EH (cell line): ENCODE data around the gene CLEC3B.
A peak's percentile ranks its signal among the peaks of the same experiment; 100 is the strongest.
"Not testable (repeated sequence)": the region's sequence is repeated elsewhere in the genome, so short reads cannot be mapped to it uniquely, and the experiment has no call there.

Source experiments
- DNase-seq: peaks from one replicate; pipeline ENCODE4 v3.0.0-alpha.2; 2015; ENCODE audit warnings: low read depth

The CLEC3B gene, protein sequence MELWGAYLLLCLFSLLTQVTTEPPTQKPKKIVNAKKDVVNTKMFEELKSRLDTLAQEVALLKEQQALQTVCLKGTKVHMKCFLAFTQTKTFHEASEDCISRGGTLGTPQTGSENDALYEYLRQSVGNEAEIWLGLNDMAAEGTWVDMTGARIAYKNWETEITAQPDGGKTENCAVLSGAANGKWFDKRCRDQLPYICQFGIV

DNA sequence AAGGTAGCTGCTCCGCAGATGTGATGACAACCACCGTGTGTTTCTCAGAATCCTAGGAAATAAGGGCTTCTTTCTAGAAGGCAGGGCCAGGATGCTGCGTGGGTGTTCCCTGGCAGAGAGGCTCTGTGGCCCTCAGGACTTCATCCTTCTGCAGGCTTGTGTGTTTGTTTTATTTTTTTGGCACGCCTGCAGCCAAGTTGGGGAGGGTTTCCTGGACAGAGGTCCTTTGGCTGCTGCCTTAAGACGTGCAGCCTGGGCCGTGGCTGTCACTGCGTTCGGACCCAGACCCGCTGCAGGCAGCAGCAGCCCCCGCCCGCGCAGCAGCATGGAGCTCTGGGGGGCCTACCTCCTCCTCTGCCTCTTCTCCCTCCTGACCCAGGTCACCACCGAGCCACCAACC is at the start of gene CLEC3B:
CLEC3B (plus strand) TSS at position 266 of the 400 bp plus-strand sequence; CDS start at position 326, 60 bp downstream.
- peak; percentile 92 for DNase-seq

DNA sequence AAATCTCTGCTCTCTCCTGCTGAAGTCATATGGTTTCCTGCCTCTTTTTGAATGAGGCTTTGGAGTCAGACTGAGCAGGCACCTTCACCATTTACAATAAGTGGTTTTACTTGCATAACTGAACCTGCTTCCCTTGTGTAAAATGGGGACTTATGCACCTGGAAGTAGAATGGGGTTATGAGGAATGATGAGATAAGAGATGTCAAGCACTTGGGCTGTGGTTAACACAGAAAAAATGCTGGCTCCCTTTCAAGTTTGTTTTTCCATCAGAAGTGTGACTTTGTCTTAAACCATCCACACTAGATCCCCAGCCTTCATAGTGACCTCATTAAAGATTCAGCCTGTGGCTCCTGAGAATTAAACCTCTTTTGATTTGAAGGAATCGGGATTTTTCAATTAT is 44.9 kb upstream of the CLEC3B start:
- peak; percentile 41 for DNase-seq

DNA sequence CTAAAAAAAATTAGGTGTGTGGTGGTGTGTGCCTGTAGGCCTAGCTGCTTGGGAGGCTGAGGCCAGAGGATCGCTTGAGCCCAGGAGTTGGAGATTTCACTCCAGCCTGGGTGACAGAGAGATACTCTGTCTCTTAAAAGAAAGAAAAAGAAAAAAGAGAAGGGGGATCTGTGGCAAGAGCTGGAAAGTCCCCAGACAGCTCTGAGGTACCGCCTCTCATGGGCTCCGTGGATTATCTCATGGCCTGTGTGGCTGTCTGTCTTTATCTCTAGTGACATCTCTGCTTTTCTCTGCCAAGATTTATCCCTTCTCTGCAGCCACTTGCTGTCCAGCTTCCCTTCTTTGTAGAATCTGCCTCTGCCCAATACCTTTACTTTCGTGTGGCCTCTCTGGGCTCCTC is 44.4 kb upstream of the CLEC3B start:
- DNase-seq, result no peak

DNA sequence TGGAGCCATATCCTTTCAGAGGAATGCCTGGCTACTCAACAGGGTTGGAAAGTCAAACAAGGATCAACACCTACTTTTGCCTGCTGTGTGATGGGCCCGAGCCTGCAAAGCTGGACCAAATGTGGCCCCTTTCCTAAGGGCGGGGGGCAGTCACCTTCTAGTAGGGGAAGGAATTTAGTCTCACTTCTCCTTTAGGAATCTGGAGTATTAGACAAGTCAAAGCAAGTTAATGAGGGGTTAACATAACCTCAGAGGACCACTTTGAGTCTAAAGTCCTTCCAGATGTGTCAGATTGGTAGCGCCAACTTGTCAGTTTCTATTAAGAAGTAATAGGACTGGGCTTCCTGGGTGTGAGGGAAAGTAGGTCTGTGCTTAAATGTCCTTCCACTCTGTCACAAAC is 43.3 kb upstream of the CLEC3B start:
- DNase-seq, result no peak

DNA sequence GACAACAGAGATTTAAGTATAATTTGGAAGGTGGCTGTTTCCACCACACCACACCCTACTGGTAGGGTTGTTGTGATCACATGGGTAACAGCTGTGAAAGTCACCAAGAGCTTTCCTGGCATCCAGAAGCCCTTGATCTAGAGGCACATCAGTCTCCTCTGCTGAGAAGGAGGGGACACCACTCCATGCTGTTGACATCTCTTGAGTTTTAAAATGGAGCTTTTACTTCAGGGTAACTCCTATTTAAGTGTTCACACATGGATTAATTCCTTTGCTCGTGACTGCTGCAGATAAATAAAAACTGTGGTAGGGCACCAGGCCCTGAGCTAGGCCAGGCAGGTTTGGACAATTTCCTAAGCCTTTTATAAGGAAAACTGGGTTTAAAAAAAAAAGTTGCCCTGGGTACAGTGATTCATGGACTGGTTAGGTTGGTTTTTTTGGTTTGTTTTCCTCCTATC is 42.6 kb upstream of the CLEC3B start:
- no peak for DNase-seq

DNA sequence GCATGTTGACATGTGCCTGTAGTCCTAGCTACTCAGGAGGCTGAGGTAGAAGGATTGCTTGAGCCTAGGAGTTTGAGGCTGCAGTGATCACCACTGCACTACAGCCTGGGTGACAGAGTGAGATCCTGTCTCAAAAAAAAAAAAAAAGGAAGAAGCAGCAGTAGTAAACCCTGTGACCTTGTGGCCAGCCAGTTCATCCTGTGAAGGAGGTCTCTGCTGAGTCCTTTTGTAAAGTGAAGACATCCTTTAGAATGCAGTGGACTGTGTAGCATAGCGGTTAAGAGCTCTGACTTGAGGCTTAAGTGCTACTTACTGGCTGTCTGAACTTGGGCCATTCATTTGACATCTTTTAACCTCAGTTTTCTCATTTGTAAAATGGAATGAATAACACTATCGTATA is 41.8 kb upstream of the CLEC3B start:
- DNase-seq, result no peak

DNA sequence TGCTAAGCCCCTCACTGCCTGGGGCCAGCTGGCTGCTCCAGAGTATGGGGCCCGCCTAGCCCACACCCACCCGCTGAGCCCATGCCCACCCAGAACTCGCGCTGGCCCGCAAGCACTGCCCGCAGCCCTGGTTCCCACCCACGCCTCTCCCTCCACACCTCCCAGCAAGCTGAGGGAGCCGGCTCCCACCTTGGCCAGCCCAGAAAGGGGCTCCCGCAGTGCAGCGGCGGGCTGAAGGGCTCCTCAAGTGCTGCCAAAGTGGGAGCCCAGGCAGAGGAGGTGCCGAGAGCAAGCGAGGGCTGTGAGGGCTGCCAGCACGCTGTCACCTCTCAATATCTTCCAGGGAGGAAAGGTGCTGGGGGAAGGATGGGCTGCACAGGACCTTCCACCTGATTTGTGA is 39.8 kb upstream of the CLEC3B start:
- not testable (repeated sequence) for DNase-seq

DNA sequence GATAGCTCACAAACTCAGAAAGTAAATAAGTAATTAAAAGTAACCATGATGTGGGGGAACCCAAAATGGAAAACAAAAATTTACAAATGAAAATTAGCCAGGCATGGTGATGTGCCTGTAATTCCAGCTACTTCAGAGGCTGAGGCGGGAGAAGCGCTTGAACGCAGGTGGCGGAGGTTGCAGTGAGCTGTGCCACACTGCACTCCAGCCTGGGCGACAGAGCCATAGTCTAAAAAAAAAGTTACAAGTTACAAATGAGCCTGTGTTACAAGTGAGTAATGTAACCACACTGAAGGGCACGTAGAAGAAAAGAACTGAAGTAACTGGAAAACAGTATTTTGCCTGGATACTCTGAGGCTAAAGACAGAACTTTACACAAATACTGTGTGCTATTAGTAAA is 38.8 kb upstream of the CLEC3B start:
- no peak for DNase-seq

DNA sequence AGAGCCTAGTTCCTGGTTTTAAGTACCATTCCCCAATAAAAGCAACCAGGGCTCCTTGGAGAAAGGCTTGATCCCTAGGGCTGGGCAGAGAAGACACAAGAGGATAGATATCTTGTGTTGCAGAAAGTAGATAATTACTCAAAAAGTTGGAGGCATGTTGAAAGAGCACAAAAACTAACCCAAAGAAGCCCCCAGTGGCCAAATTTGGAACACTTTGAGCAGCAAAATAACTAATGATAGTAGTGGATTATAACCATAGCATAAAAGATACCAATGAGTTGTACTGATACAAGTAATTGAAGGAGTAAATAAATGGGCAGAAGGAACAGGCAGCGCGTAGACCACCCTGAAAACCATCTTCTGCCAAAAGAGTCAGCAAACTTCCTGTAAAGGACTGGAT is 38.0 kb upstream of the CLEC3B start:
- DNase-seq, result no peak

DNA sequence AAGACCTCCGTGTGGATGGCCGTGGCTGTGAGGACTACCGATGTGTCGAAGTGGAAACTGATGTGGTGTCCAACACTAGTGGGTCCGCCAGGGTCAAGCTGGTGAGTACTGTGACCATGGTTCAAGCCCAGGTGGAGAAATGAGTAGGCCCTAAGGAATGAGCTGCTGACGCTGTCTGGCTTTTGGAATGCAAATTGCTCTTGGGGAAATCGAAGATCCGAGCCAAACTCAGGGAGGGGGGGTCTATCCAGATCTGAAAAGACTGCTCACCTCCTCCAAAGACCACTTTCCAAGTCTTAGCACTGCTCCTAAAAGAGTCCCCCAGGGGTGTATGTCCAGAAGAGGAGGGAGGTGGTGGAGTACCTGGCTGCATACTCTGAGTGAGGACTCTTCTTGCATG is 37.0 kb upstream of the CLEC3B start:
- no peak for DNase-seq

DNA sequence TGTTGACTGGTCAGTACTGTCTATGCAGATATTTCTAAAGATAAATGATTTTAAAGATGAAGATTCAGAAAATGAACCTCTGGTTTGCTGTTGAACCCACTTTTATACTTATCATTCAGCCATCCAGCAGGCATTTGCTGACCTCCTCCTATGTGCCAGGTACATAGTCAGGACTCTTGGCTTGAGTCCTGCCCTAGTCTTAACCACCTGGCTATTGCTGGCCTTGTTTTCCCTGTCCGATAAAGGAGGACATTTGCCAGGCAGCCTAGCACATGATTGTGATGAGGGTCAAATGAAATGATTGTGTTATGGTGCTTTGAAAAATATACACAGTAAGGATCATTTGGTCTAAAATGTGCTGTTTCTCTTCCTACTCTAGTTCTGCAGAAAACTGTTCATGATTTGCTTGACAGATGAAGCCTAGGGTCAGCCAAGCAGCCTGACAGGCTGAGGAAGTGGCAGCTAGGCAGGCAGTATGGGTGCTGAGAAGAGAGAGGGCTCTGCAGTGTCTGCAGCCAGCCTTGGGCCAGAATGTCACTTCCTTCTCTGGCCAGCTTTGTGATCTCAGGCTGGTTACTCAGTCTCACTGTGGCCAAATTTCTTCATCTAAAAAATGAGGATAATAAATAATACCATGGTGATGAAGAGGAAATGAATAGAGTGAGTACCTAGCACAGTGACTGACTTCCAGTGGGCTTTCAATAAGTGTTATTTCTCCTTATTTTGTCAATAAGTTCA is 36.3 kb upstream of the CLEC3B start:
- no peak for DNase-seq

DNA sequence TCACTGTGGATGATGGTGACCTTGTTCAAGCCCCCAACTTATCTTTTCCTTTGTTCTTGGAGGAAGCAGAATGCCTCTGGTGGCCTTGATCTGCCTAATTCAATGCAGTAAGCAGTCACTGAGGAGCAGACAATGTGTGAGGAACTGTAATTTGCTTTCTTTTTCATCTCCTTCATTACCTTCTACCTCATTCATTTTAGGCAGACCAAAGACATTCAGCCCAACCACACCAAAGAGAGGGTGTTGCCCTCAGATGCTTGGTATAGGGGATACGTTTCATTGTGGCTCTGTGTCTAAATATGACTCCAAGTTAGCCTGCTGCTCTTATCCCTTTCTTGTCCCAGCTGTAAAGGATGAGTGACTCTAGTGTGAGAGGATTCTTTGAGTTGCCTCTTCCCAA is 34.8 kb upstream of the CLEC3B start:
- DNase-seq, result no peak

DNA sequence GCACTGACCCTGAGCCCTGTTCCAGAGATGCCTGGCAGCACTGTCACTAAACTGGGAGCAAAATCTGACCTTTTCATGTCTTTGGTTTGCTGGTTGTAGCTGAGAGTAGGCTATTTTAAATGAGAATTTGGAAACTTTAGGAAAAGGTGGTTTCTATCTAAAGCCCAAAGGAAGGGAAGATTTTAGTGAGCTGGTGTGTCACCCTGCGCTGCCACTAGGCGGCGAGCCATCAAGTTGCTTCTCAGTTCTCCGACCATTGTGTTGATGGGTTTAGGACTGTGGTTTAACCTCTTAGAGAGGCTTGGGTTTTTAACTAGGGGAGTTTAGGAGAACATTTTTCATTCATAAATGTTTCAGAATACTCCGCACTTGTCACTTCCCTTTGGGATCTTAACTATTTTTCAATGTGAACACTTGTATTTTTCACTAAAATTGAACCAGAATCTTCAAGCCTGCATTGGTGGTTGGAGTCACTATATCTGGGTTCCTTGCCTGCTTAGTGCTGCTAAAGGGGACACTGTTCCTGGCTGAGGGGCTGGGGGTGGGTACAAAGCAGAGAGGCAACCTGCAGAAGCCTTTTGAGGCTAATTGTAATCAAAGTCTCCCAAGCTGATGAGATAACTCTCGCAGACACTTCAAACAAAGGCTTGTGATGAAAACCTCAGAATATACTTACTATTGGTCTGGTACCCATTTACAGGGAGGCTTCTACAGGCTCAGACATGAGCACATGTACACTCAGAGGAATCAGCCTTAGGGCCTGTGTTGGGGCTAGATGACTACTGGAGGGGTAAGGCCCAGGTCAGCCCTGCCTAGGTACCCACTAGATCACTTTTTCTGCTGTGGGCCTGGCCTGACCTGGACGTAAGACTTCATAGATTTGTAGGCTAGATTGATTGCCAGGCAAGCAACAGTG is 33.3 kb upstream of the CLEC3B start:
- DNase-seq, result peak; percentile 29

DNA sequence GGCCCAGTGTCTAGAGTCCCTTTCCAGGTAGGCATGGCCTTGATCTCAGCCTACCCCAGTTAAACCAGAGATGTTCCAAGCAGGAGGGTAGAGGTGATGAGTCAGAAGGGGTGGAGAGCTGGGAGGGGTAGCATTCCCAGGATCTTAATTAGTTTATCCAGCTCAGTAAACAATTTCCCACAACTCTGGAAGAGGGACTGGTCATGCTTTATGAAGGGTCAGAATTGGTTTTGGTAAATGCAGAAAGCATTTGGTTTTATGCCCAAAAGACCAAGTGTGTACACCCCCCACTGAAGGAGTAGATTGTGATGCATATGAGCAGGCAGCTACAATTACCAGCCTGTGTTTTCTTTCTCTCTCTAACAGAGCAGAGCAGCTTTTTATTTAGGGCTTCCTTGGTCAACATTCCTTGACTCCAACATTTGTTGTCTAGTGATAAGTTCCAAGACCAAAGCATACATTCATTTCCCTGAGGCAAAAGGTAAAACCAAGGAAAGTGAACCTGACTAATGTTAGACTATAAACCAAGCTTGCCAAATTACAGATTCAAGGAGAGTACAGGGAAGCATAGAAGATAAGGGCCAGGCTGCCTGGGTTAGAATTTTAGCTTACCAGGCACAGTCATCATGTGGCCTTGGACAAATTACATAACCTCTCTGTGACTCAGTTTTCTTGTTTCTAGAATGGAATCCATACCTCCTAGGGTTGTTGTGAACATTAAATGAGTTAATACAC is 32.5 kb upstream of the CLEC3B start:
- peak; percentile 92 for DNase-seq

DNA sequence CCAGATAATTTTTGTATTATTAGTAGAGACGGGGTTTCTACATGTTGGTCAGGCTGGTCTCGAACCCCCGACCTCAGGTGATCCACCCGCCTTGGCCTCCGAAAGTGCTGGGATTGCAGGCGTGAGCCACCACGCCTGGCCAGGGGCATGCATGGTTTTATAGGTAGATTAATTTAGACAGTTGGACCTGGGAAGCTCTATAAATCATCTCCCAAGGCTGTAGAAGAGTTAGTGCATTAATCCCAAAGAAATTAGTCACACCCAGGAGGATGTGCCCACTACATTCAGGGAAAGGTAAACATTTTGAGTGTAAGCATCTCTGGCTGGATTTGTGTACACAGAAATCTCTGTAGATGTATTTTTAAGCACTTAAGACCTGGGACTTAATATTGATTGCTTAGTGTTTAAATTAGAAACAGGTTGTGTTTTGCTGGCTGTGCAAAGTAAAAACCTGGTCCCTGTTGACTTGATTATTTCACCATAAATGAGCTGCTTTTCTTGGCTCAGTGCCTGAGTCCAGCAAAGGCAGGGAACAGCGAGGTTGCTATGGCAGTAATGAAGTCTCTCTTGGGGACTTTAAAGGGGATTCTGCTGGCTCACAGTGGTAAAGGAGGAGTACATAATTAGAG is 30.8 kb upstream of the CLEC3B start:
- peak; percentile 78 for DNase-seq

DNA sequence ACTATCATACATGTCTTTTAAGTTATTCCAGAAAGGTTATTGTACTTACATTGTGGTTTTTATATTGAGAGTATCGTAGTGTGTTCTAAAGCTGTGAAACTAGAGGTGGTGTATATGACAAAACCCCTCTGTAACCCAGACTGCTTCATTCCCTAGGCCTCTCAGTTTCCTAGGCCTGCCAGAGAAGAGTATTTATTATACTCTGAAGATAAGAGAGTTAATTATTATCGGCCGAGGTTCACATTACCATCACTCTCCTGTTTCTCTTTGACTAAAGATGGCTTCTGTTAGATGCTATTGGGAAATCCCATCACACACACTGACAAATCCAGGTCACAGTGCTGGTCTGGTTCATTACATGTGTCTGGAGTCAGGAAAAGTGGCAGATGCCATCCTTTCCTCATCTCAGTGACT is 29.5 kb upstream of the CLEC3B start:
- DNase-seq, result no peak

DNA sequence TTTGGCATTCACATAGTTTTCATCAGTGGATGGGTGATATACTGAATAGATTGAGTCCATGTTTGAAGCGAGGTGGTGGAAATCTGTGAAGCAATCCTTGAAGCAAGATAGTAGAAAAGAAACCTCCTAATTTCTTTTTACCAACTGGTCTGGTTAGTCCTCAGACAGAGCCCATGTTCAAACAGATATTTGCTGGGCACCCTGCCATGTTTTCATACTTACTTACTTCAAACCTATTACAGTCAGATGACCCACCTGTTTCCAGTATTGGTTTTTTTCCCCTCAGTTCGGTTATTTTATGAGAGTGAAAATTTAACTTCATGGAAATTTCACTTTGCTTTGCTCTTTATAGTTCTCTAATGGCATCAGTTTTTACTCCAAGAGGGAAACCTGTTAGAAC is 26.3 kb upstream of the CLEC3B start:
- DNase-seq, result no peak

DNA sequence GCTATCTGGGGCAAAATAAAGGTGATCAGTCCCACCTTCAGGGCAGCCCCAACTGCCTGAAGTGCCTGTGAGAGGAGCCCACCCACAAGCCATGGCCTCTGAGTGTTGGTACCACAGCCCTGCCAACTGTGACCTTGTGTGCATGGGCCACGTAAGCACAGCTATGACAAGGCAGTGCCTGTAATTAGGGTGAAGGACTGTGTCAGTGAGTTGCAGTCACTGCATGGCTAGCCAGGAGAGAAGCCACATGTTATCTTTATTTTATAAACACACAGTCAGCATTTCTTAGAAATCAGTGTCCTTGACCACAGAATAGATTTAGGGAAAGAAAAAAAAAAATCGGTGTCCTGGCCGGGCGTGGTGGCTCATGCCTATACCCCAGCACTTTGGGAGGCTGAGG is 25.3 kb upstream of the CLEC3B start:
- DNase-seq, result no peak

DNA sequence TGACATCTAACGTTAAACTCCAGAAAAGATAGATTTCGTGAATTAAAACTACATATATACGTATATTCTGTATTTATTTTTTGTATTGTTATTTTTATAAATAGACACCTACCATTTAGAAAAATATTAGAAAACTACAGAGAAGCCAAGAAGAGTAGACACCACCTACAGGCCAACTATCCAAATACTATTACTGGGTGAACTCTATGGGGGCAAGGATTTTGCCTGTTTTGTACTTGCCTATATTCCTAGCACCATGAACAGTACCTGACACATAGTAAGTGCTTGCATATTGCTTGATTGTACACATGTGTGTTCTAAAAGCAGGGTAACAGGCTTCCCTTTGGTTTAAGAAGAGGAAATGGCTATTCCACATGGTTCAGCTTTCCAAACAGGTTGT is 24.4 kb upstream of the CLEC3B start:
- DNase-seq, result no peak

DNA sequence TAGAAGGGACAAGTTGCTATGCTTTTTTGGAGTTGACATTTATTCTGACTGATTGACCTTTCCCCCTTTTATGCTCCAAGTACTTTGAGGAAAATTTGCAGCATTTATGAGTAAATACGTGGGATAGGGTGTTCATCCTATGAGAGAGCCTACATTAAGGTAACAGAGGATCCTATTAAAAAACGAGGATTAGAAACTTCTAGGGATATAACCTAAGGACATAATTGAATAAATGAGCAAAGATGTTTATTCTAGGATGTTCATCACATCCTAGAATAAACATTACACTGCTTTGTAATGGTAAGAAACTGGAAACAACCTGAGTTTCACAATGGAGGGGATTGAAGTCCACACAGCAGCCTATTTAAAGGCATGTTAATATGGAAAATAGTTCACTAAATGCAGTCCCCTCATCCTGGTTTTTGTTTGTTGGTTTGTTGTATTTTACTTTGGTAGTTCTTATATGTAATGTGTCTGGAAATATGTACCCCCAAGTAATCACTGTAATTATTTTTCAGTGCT is 23.9 kb upstream of the CLEC3B start:
- no peak for DNase-seq

DNA sequence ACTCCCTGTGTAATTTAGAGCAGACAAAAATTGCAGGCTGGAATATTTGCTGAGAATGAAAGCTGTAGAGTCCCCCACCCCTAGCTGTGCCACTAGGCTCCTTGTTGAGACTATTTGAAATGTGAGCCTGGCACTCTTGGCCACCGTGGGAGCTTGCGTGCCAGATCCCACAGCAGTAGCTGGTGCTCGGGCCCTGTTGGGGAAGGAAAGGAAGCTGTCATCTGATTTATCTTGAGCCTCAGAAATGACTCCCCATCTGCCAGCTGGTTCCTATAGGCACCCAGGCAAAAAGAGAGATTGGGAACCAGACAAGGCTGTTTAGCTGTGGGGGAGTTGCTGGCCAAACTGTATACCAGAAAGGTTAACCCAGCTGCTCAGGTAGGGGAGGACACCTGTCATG is 23.4 kb upstream of the CLEC3B start:
- DNase-seq, result no peak
